Frontal cortex (tissue), 4 donors: Measurements from ENCODE around the gene SELENOH. TPM values are rescaled to one million over a fixed set of nuclear protein-coding genes. Genes with fewer than 3 reads are reported as not detected.
A peak's percentile ranks its signal among the peaks of the same experiment; 100 is the strongest.

Experiments used
- DNase-seq, 2 donors: peaks; one replicate each; pipeline ENCODE4 v3.0.0; 2012; ENCODE audit warnings: low spot score in 2 of 2
- FAIRE-seq: peaks from 2 replicates; lab custom pipeline; 2012; peaks lifted over from hg19 to GRCh38; lab: Jason Lieb, UNC
- small RNA-seq: library from RNA; depleted of rRNA; stranded (forward); fragments of <200 nt; gene quantifications from one replicate; pipeline ENCODE3, GENCODE V24; 2014
- total RNA-seq: library from RNA; depleted of rRNA; stranded (reverse); fragments of >200 nt; gene quantifications from one replicate; pipeline ENCODE4 v1.2.3, GENCODE V29; 2014
- donor health status: control.
- donor health status: control.
- donor health status: control.

SELENOH gene
- total RNA-seq, 1 donor from 2014 or later: 48.9 TPM

DNA sequence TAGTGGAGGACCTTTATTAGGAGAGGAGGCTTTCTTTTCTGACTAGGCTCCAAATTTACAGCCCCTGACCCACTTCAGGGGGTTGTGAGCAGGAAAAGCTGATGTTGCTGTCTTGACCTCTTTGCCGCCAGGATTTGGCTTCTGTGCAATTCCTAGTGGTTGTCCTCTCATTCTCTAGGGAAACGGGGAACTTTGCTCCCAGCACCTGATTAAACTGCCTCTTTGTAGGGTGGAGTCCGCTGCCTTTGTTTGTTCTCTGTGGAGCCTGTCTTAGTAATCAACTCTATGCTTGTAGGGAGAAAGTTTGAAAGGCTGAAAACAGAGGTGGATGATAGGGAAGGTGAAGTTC is 36.7 kb downstream of the SELENOH start:
- DNase-seq: no peak
- FAIRE-seq: no peak

DNA sequence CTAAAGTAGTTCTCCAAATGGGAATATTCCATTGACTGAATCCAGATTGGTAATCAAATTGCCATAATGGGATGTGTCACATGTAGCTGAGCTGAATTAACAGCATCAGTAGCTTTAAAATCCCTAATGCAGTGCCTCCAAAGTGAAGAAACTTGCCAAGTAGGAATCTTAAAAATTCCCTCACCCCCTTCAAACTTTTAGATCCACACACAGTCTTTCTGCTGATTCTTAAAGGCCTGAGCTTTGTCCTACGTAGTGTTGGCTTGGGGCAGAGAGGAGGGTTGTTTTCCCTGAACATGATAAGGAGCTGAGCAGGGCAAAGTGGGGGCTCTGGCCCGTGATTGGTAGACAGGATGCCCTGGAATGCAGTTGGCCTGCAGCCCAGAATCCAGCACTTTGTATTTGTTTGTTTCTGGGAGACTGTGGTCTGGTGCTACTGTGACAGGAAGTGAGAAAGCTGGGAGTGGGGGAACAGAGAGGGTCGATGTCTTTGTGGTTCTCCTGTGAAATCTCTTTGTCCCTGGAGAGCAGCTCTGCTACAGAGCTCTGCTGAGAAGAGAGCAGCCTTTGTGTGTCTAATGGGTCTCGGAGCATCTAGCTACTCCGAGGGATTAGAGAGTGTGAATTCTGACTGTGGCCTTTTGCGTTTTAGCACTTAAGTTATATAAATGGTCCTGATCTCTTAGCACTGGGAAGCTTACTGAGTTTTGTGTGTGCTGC is 37.2 kb downstream of the SELENOH start:
- DNase-seq (peak in 1 of 2 donors; percentile 53), FAIRE-seq (no peak)

- FAIRE-seq (no peak), DNase-seq (no peak)
Measured at GRCh38 chr11:57779276-57779675, 38.0 kb downstream of the SELENOH start.

- FAIRE-seq (no peak), DNase-seq (no peak)
Measured at GRCh38 chr11:57781529-57781943, 40.2 kb downstream of the SELENOH start.

DNA sequence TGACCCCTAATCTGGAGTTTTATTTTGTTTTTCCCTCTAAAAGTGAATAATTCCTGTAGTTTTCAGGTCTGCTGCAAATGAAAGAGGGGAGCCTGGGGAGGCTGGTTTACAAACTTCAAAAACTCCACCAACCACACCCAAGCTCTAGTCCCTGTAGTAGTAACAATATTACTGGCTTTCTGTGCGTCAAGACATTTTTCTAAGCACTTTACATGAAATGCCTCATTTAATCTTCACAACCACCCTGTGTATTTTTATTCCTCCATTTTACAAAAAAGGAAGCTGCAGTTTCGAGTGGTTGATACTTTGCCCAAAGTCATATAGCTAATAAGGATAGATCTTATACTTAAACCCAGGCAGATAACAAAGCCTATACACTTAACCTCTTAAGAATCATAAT is 43.8 kb downstream of the SELENOH start:
- DNase-seq (no peak), FAIRE-seq (no peak)

GRCh38 chr11:57786436-57786835 is 45.1 kb downstream of the SELENOH start:
- DNase-seq (no peak), FAIRE-seq (no peak)

DNA sequence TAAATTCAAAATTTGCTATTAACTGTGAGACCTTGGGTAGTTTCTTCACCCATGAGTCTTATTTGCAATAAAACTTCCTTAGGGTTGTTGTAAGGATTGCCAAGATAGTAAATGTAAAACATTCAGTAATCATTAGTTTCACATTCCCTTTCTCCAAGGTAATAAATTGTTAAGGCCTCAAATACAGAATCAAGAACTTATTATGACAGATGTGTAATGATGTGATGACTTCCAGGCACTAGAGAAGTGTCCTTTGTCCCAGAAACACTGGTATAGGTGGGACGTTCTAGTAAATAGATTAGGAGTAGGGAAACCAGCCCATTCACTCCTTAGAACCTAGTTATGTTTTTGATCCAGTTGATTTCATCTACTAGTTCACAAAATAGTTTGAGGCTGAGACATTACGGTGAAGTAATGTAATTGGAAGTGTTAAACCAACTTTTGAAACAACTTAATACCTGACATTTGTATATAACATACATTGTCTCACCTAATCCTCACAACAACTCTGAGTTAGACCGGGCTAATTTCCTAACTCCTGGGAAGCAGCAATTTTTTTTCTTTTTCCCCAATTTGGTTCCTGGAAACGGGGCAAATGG is 45.8 kb downstream of the SELENOH start:
- DNase-seq (no peak), FAIRE-seq (no peak)

DNA sequence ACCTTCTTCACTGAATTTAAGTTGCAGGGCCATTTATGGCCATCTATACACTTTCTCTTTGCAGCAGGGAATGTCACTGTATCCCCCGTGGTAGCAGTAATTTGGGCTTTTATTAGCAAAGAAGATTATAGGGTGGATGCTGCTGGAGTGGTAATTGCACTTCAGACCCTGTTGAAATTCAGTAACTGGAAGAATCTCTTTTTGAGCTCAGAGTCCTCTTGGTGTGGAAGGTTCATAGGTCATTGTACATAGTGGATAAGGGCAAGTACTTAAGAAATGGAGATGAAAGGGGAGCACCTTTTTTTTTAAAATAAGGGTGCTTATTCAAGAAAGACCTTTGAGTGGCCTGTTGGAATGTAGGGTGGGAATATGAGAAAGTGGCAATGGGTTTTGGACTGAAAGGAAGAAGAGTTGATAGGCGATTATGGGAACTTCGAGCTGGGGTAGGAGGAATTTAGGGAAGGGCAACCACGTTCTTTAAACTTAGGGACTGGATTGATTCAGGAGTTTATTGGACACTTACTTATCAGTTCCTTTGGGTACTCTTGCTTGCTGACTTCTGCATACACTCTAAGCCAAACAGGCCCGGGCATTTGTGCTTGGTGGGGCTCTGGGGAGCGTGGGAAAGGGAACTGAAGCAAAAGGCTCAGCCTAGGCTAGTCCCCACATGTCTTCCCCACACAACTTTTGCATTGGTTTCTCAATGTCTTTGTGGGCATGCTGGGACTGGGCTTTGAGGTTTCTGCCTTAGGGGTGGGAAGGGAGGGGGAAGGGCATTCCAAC is 46.8 kb downstream of the SELENOH start:
- no peak for FAIRE-seq

GRCh38 chr11:57788703-57789088 is 47.4 kb downstream of the SELENOH start:
- FAIRE-seq: no peak
- no peak for DNase-seq

More for the DNA sequence above, 46.8 kb downstream of the SELENOH start:
- no peak for DNase-seq

- FAIRE-seq: no peak
- DNase-seq: no peak
Measured at GRCh38 chr11:57791321-57792059, 50.2 kb downstream of the SELENOH start.

DNA sequence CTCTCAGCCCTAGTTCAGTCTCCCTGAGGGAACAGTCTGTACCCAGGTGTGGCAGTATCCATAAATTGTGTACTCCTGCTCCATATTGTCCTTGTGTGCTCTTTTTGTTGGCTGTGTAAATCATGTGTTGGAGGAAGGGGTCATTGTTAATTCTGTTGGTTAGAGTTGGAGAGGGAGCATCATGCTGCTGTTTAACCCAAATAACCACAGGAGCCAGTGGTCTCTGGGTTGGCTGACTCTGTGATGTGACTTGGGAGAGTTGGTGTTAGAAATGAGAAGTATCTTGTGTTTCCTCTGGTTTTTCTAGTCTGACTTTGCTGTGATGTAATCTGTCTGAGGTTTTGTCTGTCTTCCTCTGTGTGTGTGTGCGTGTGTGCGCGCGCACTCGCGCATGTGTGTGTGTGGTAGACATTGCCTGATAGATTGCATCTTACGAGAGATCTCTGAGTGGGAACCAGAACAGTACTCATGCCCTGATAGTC is 50.8 kb downstream of the SELENOH start:
- no peak for FAIRE-seq
- peak in 1 of 2 donors; percentile 20 for DNase-seq

- FAIRE-seq: no peak
Measured at GRCh38 chr11:57792870-57793269, 51.6 kb downstream of the SELENOH start.

More at GRCh38 chr11:57792870-57793269, 51.6 kb downstream of the SELENOH start:
- peak in 1 of 2 donors; percentile 29 for DNase-seq

Small RNAs within 50 kb of the gene (small RNA-seq; reads per million reads assigned to genes)
- gene AP001931.1 (not detected), gene TMX2-CTNND1 (not detected)

Other genes starting within 250 kb of the SELENOH start
- gene SLC43A1, start 225.8 kb upstream of the SELENOH start, total RNA-seq: 2.0 TPM
- 39.9 TPM for gene TIMM10, start 210.7 kb upstream of the SELENOH start, total RNA-seq
- not detected for gene SMTNL1, start 203.9 kb upstream of the SELENOH start, total RNA-seq
- gene UBE2L6, start 173.8 kb upstream of the SELENOH start, total RNA-seq: 57.9 TPM
- gene SERPING1, start 143.8 kb upstream of the SELENOH start, total RNA-seq: 7.3 TPM
- 5.3 TPM for gene YPEL4, start 91.6 kb upstream of the SELENOH start, total RNA-seq
- 17.1 TPM for gene CLP1, start 83.7 kb upstream of the SELENOH start, total RNA-seq
- gene ZDHHC5, start 73.4 kb upstream of the SELENOH start, total RNA-seq: 15.1 TPM
- gene MED19, start 29.3 kb upstream of the SELENOH start, total RNA-seq: 33.4 TPM
- 39.1 TPM for gene TMX2, start 28.9 kb upstream of the SELENOH start, total RNA-seq
- not detected for gene BTBD18, start 10.3 kb downstream of the SELENOH start, total RNA-seq
- 96.6 TPM for gene CTNND1, start 20.3 kb downstream of the SELENOH start, total RNA-seq